ENCODE data around the gene IGFL4.

DNA sequence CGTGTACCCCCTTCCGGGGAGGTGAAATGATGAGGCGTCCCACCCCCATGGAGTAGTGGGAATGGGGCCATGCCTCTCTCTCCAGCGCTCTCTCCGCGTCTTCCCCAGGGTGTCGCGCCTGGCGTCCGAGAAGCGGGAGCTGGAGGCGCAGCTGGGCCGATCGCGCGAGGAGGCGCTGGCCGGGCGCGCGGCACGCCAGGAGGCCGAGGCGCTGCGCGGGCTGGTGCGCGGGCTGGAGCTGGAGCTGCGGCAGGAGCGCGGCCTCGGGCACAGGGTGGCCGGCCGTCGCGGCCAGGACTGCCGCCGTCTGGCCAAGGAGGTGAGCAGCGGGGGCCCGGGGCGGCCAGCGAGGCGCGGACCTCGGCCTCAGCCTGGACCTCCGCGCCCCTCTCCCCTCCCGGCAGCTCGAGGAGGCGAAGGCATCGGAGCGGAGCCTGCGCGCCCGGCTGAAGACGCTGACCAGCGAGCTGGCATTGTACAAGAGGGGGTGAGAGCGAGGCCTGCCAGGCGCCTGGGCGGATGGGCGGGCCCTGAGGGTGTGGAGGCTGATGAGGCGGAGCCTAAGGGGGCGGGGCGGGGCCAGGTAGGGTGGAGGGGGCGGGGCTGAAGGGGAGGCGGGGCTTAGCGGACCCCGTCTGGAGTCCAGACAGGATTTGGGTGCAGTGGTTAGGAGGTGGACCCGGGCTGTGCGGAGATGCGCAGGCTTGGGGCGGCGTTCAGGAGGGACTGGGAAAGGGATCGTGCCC lies 25.7 kb downstream of the IGFL4 start:
- TF ChIP-seq HDAC2 (IDR thresholded peaks at IDR 0.05) = no peak
- no peak for TF ChIP-seq SMC3 (IDR thresholded peaks at IDR 0.05; ENCODE audit: borderline replicate concordance, low read length)
- no peak for TF ChIP-seq BHLHE40 (IDR thresholded peaks at IDR 0.05; ENCODE audit: borderline replicate concordance in 1 of 2, low read depth in 2 of 2, low read length in 1 of 2)
- TF ChIP-seq, protein P1, sequence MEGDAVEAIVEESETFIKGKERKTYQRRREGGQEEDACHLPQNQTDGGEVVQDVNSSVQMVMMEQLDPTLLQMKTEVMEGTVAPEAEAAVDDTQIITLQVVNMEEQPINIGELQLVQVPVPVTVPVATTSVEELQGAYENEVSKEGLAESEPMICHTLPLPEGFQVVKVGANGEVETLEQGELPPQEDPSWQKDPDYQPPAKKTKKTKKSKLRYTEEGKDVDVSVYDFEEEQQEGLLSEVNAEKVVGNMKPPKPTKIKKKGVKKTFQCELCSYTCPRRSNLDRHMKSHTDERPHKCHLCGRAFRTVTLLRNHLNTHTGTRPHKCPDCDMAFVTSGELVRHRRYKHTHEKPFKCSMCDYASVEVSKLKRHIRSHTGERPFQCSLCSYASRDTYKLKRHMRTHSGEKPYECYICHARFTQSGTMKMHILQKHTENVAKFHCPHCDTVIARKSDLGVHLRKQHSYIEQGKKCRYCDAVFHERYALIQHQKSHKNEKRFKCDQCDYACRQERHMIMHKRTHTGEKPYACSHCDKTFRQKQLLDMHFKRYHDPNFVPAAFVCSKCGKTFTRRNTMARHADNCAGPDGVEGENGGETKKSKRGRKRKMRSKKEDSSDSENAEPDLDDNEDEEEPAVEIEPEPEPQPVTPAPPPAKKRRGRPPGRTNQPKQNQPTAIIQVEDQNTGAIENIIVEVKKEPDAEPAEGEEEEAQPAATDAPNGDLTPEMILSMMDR (IDR thresholded peaks at IDR 0.05 in 2 of 3, conservative IDR thresholded peaks at IDR 0.05 in 1 of 3; ENCODE audit: control insufficient read depth in 2 of 3, extremely low read depth in 1 of 3, insufficient read depth in 1 of 3, low read depth in 3 of 3, low read length in 3 of 3) = no peak
- no peak for TF ChIP-seq MYC (IDR thresholded peaks at IDR 0.05; ENCODE audit: insufficient read depth, insufficient read length, insufficient replicate concordance, low read length, severe bottlenecking)
- TF ChIP-seq, protein P2, sequence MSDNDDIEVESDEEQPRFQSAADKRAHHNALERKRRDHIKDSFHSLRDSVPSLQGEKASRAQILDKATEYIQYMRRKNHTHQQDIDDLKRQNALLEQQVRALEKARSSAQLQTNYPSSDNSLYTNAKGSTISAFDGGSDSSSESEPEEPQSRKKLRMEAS (IDR thresholded peaks at IDR 0.05; ENCODE audit: low read depth, low read length) = no peak
- TF ChIP-seq, protein P3, sequence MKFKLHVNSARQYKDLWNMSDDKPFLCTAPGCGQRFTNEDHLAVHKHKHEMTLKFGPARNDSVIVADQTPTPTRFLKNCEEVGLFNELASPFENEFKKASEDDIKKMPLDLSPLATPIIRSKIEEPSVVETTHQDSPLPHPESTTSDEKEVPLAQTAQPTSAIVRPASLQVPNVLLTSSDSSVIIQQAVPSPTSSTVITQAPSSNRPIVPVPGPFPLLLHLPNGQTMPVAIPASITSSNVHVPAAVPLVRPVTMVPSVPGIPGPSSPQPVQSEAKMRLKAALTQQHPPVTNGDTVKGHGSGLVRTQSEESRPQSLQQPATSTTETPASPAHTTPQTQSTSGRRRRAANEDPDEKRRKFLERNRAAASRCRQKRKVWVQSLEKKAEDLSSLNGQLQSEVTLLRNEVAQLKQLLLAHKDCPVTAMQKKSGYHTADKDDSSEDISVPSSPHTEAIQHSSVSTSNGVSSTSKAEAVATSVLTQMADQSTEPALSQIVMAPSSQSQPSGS (IDR thresholded peaks at IDR 0.05; ENCODE audit: low read length) = no peak
- TF ChIP-seq MXI1 (IDR thresholded peaks at IDR 0.05; ENCODE audit: low read depth, low read length) = no peak
- TF ChIP-seq RELA (IDR thresholded peaks at IDR 0.05; ENCODE audit: borderline replicate concordance, partially characterized antibody) = no peak
- no peak for TF ChIP-seq POLR2A (IDR thresholded peaks at IDR 0.05; ENCODE audit: low read depth, low read length)
- no peak for TF ChIP-seq SIN3A (IDR thresholded peaks at IDR 0.05; ENCODE audit: low read depth, low read length)
- no peak for TF ChIP-seq POLR2AphosphoS5 (IDR thresholded peaks at IDR 0.05; ENCODE audit: low read length)
- TF ChIP-seq SMAD1 (IDR thresholded peaks at IDR 0.05; ENCODE audit: low read depth, partially characterized antibody) = no peak
- no peak for TF ChIP-seq CHD2 (IDR thresholded peaks at IDR 0.05; ENCODE audit: borderline replicate concordance, low read depth, low read length)

Data from GM12878 (cell line).